GM23338 (cell line): ENCODE results near the gene DCDC1. TPM values are rescaled to one million over a fixed set of nuclear protein-coding genes. Genes with fewer than 3 reads are reported as not detected.

Experiments used
- polyA plus RNA-seq: library from polyadenylated mRNA; unstranded; fragments of >200 nt; fragmentation: Nextera tagmentation; extraction: Ambion mirVana; gene quantifications from 2 replicates; pipeline ENCODE4 v1.2.1, GENCODE V29; 2016
- total RNA-seq: library from RNA; depleted of rRNA; stranded (reverse); fragments of >200 nt; shearing (Covaris generic); gene quantifications from 2 replicates; pipeline ENCODE4 v1.2.3, GENCODE V29; 2014; rRNA removed

Gene DCDC1
- total and polyA plus RNA-seq, 2 experiments from 2014 or later: 0.56 to 0.58 TPM

Other genes starting within 250 kb of the DCDC1 start
- gene DNAJC24, start 121 bp upstream of the DCDC1 start, total RNA-seq: 21.3 and 21.5 TPM in 2 replicates
- 20.3 and 24.9 TPM in 2 replicates for gene DNAJC24, start 121 bp upstream of the DCDC1 start, polyA plus RNA-seq
- 23.9 and 43.3 TPM in 2 replicates for gene IMMP1L, start 139.9 kb upstream of the DCDC1 start, total RNA-seq
- 154 and 160 TPM in 2 replicates for gene IMMP1L, start 139.9 kb upstream of the DCDC1 start, polyA plus RNA-seq
- 37.1 and 38.3 TPM in 2 replicates for gene ELP4, start 140.0 kb upstream of the DCDC1 start, total RNA-seq
- 28.2 and 37.3 TPM in 2 replicates for gene ELP4, start 140.0 kb upstream of the DCDC1 start, polyA plus RNA-seq